Loucy (cell line): Measurements from ENCODE around the gene SH3RF3.

Experiments
- H2AFZ ChIP-seq: fragments of 200-600 bp; sonication (generic); 2 replicates; pipeline ENCODE4 v1.6.0; 2016; ENCODE audit warnings: antibody characterized with exemption, mild to moderate bottlenecking, low read length, moderate library complexity
- H3F3A ChIP-seq: fragments of 200-600 bp; 2 replicates; pipeline ENCODE4 v1.6.0; 2016; ENCODE audit warnings: antibody characterized with exemption, low read depth, mild to moderate bottlenecking
- H3K27me3 ChIP-seq: fragments of 200-600 bp; sonication (generic); 2 replicates; pipeline ENCODE4 v1.6.1; 2014; ENCODE audit warnings: low read length, mild to moderate bottlenecking; ENCODE audit not compliant: insufficient read depth, poor library complexity, severe bottlenecking
- H3K36me3 ChIP-seq: fragments of 200-600 bp; sonication (generic); 2 replicates; pipeline ENCODE4 v1.6.1; 2016; ENCODE audit warnings: low read length; ENCODE audit not compliant: insufficient read depth
- H3K4me1 ChIP-seq: fragments of 200-600 bp; sonication (generic); 2 replicates; pipeline ENCODE4 v1.5.1; 2014; ENCODE audit warnings: low read length, mild to moderate bottlenecking; ENCODE audit not compliant: insufficient read depth, poor library complexity, severe bottlenecking
- H3K4me2 ChIP-seq: fragments of 200-600 bp; sonication (generic); 2 replicates; pipeline ENCODE4 v1.6.0; 2014; ENCODE audit warnings: antibody characterized with exemption, low read length, low read depth, mild to moderate bottlenecking; ENCODE audit not compliant: poor library complexity, severe bottlenecking
- H3K4me3 ChIP-seq: fragments of 200-600 bp; sonication (generic); 2 replicates; pipeline ENCODE4 v1.5.1; 2014; ENCODE audit warnings: low read length, mild to moderate bottlenecking, mixed read lengths; ENCODE audit not compliant: poor library complexity, severe bottlenecking
- H3K79me2 ChIP-seq: fragments of 200-600 bp; sonication (generic); 2 replicates; pipeline ENCODE4 v1.6.1; 2014; ENCODE audit warnings: low read length; ENCODE audit not compliant: insufficient read depth
- H3K9ac ChIP-seq: fragments of 200-600 bp; sonication (generic); 2 replicates; pipeline ENCODE4 v1.6.0; 2014; ENCODE audit warnings: mild to moderate bottlenecking, low read depth, low read length, moderate library complexity; ENCODE audit not compliant: poor library complexity, severe bottlenecking
- H3K9me2 ChIP-seq: fragments of 200-600 bp; sonication (generic); replicated peaks from 2 replicates; pipeline ENCODE4 v1.6.1; 2016; ENCODE audit warnings: low read depth, low read length, mixed read lengths
- H3K9me3 ChIP-seq: fragments of 200-600 bp; sonication (generic); 2 replicates; pipeline ENCODE4 v1.6.1; 2014; ENCODE audit warnings: mild to moderate bottlenecking, antibody characterized with exemption, low read length, low read depth; ENCODE audit not compliant: insufficient read depth
- H4K20me1 ChIP-seq: fragments of 200-600 bp; sonication (generic); 2 replicates; pipeline ENCODE4 v1.6.0; 2014; ENCODE audit warnings: antibody characterized with exemption, low read length, mild to moderate bottlenecking; ENCODE audit not compliant: insufficient read depth, poor library complexity, severe bottlenecking
- EZH2phosphoT487 ChIP-seq: fragments of 200-600 bp; IDR thresholded peaks from 2 replicates; pipeline ENCODE4 v1.6.1; 2018; ENCODE audit warnings: antibody characterized with exemption, mild to moderate bottlenecking, moderate library complexity, borderline replicate concordance
- TF ChIP-seq, protein P1 (sequence below): fragments of 200-600 bp; sonication (generic); conservative IDR thresholded peaks from 2 replicates; pipeline ENCODE4 v1.5.1; 2014; ENCODE audit warnings: mild to moderate bottlenecking, antibody characterized with exemption, low read length

The SH3RF3 gene

DNA sequence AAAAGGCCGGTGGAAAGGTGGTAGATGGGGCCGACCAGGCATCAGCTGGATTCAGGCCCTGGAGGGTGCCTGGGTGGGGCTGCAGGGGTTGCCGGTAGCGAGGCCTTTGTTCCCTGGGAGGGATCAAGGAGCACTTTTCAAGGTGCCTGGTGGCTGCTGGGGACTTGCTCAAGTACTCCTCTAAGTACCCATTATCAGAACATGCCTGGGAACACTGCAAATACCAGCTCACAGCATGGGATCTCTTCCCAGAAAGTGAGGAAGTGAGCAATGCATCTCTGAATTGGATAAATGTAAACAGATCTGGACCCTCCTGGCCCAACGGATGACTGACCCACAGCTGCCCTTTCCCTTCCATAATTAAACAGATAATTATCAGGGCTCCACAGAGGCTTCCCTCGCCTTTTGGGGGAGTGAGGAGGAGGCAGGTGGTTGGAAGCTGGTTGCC, 210.5 kb downstream of the SH3RF3 start:
- peaks cover 50% of the 10 kb centered on the region for H3K4me1 ChIP-seq
- no peaks in the 10 kb centered on the region for H3K9me3 ChIP-seq
- no peaks in the 10 kb centered on the region for H3K36me3 ChIP-seq
- no peak overlapping the region for H2AFZ ChIP-seq
- H3K27me3 ChIP-seq: no peaks in the 10 kb centered on the region
- no peaks in the 10 kb centered on the region for H4K20me1 ChIP-seq
- no peak overlapping the region for H3K4me2 ChIP-seq
- H3F3A ChIP-seq: 0 out of 2 replicates have a peak, but pooled peaks cover 3% of the 10 kb centered on the region
- TF ChIP-seq, protein P1, sequence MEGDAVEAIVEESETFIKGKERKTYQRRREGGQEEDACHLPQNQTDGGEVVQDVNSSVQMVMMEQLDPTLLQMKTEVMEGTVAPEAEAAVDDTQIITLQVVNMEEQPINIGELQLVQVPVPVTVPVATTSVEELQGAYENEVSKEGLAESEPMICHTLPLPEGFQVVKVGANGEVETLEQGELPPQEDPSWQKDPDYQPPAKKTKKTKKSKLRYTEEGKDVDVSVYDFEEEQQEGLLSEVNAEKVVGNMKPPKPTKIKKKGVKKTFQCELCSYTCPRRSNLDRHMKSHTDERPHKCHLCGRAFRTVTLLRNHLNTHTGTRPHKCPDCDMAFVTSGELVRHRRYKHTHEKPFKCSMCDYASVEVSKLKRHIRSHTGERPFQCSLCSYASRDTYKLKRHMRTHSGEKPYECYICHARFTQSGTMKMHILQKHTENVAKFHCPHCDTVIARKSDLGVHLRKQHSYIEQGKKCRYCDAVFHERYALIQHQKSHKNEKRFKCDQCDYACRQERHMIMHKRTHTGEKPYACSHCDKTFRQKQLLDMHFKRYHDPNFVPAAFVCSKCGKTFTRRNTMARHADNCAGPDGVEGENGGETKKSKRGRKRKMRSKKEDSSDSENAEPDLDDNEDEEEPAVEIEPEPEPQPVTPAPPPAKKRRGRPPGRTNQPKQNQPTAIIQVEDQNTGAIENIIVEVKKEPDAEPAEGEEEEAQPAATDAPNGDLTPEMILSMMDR: no peak
- TF ChIP-seq EZH2phosphoT487: no peak
- H3K79me2 ChIP-seq: peaks cover 43% of the 10 kb centered on the region; the same call in 1 of the 2 replicates
- H3K4me3 ChIP-seq: no peak overlapping the region
- H3K9me2 ChIP-seq: no peaks in the 10 kb centered on the region
- H3K9ac ChIP-seq: no peak overlapping the region

DNA sequence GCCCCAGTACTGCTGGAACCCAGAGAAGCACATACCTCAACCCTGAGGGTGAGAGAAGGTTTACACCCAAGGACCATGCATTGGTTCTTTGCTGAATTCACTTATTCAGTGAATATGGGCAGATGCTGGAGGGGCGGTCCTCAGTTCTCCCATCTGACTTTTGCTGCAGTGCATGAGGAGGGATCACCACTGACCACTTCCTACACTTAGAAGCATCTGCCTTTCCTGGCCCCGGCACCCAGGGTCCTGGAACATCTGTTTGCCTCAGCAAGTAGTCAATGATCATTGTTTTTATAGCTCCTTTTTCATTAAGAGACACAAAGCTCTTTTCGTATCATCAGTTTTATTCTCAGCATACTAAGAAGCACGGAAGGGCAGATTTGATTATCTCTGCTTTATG, 211.4 kb downstream of the SH3RF3 start:
- Histone ChIP-seq H3K4me1 (peaks cover 47% of the 10 kb centered on the region), H3K9ac (no peak overlapping the region), H3K4me2 (no peak overlapping the region), H3K36me3 (no peaks in the 10 kb centered on the region), H3K9me3 (no peaks in the 10 kb centered on the region), H4K20me1 (no peaks in the 10 kb centered on the region), H3F3A (0 out of 2 replicates have a peak, but pooled peaks cover 3% of the 10 kb centered on the region), H3K79me2 (peaks cover 35% of the 10 kb centered on the region; the same call in 1 of the 2 replicates), H3K4me3 (no peak overlapping the region), H3K27me3 (no peaks in the 10 kb centered on the region), H3K9me2 (no peaks in the 10 kb centered on the region), H2AFZ (no peak overlapping the region)
- TF ChIP-seq, protein P1: no peak
- TF ChIP-seq EZH2phosphoT487: no peak

DNA sequence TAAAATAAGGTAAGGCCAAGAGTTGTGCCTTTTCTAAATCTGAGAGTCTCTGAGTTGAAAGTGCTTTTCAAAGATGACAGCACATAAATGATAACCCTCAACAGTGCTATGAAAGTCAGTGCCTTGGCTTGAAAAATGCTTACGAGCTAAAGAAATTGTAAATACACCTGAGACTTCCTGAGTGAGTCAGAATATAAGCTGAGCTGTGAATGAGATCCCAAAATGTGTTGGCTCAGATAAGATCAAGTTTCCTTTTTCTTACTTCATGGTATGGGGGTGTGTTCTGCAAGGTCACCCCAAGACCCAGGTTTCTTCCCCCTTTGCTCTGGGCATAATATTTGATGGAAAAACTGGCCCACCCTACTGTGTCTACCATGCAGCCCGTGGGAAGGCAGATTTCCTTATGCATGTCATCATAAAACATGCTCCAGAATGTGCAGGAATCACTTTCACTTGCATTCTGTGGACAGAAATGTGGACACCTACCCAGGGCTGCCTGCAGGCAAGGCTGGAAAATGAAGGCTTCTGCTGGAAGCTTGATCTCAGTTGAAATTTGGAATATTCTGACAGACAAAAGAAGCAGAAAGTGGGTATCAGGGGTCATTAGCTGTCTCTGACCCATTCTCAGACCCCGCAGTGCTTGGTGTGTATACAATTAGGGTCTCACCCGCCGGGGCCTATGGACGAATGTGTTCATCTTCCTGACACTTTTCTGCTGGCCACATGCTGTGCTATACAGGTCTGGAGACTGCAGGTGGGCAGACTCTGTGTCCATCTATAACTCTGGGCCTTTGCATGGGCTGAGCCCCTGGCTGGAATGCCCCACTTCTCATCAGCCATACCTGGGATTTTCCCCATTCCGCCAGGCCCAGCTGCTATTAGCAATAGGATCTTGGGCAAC, 212.6 kb downstream of the SH3RF3 start:
- Histone ChIP-seq H3K79me2 (peaks cover 29% of the 10 kb centered on the region; the same call in 1 of the 2 replicates), H2AFZ (no peak overlapping the region), H3K9me2 (no peaks in the 10 kb centered on the region), H3K27me3 (no peaks in the 10 kb centered on the region), H3F3A (0 out of 2 replicates have a peak, but pooled peaks cover 3% of the 10 kb centered on the region), H3K36me3 (no peaks in the 10 kb centered on the region), H3K4me2 (peak overlapping the region; percentile 22), H4K20me1 (no peaks in the 10 kb centered on the region), H3K9ac (no peak overlapping the region), H3K4me1 (peaks cover 35% of the 10 kb centered on the region), H3K9me3 (no peaks in the 10 kb centered on the region), H3K4me3 (no peak overlapping the region)
- TF ChIP-seq, protein P1: no peak
- TF ChIP-seq EZH2phosphoT487: no peak
